ENCODE data around the gene SPO11.

Gene SPO11, protein sequence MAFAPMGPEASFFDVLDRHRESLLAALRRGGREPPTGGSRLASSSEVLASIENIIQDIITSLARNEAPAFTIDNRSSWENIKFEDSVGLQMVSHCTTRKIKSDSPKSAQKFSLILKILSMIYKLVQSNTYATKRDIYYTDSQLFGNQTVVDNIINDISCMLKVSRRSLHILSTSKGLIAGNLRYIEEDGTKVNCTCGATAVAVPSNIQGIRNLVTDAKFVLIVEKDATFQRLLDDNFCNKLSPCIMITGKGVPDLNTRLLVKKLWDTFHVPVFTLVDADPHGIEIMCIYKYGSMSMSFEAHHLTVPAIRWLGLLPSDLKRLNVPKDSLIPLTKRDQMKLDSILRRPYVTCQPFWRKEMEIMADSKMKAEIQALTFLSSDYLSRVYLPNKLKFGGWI

GRCh38 chr20:57329608-57330221, at the start of gene SPO11:
SPO11 (plus strand) TSS chr20:57329803; CDS start chr20:57329868, 65 bp downstream.
- TF ChIP-seq GATA2 (IDR thresholded peaks at IDR 0.05; ENCODE audit: low read depth, low read length) = no peak
- no peak for TF ChIP-seq GATA3 (IDR thresholded peaks at IDR 0.05; ENCODE audit: low read depth, low read length)

- no peak for TF ChIP-seq GATA2 (IDR thresholded peaks at IDR 0.05; ENCODE audit: low read depth, low read length)
These were observed 49.4 kb upstream of the SPO11 start for GRCh38 chr20:57280221-57280620.

GRCh38 chr20:57281900-57282299, 47.7 kb upstream of the SPO11 start:
- TF ChIP-seq GATA2 (IDR thresholded peaks at IDR 0.05; ENCODE audit: low read depth, low read length) (no peak), GATA3 (IDR thresholded peaks at IDR 0.05; ENCODE audit: low read depth, low read length) (no peak)

DNA sequence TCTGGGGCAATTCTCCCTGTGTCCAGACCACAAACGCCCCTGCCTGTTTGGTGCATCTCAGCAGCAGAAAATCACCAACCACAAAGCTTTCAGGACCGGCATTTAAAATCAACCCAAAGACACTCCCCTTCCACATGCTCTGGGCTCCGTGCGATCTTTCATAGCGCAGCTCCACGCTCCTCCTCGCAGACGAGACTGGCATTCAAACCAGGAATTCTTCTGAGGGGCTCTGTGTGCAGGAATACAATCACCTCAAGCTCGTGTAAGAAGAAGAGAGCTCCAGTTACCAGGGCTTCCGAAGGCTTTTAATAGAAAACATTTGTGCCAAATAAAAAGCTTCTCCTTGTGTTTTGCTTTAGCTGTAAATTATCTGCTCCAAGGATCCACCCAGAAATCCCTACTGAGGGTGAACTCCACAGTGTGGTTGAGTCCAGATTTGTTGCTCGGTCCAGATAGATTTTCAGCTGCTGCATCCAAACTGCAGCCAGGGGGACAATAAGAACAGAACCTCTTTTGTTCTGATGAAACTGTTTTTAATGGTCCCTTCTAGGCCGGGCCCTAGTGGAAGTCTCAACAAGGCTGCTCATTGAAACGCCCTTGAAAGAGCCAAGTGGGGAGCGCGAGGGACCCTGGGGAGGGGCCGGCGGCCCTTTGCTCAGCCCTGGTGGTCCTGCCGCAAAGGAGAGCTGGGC, 46.8 kb upstream of the SPO11 start:
- TF ChIP-seq GATA2 (IDR thresholded peaks at IDR 0.05; ENCODE audit: low read depth, low read length) (no peak), GATA3 (IDR thresholded peaks at IDR 0.05; ENCODE audit: low read depth, low read length) (no peak)

DNA sequence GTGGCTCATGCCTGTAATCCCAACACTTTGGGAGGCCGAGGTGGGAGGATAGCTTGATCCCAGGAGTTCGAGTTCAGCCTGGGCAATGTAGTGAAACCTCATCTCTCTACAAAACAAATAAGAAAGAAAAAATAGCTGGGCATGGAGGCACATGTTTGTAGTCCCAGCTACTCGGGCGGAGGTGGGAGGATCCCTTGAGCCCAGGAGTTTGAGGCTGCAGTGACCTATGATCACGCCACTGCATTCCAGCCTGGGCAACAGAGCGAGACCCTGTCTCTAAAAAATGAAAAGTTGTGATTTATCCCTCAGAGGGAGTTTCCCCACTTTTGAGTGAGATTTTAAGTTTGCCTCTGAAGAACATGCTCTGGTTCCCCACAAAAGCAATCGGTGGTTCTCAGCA, 45.7 kb upstream of the SPO11 start:
- TF ChIP-seq GATA3 (IDR thresholded peaks at IDR 0.05; ENCODE audit: low read depth, low read length) = no peak
- no peak for TF ChIP-seq GATA2 (IDR thresholded peaks at IDR 0.05; ENCODE audit: low read depth, low read length)

GRCh38 chr20:57287007-57287880, 42.4 kb upstream of the SPO11 start:
- TF ChIP-seq GATA3 (IDR thresholded peaks at IDR 0.05; ENCODE audit: low read depth, low read length) = no peak
- TF ChIP-seq GATA2 (IDR thresholded peaks at IDR 0.05; ENCODE audit: low read depth, low read length) = no peak

- TF ChIP-seq GATA3 (IDR thresholded peaks at IDR 0.05; ENCODE audit: low read depth, low read length) (no peak), GATA2 (IDR thresholded peaks at IDR 0.05; ENCODE audit: low read depth, low read length) (no peak)
These were observed 41.7 kb upstream of the SPO11 start for GRCh38 chr20:57287901-57288300.

DNA sequence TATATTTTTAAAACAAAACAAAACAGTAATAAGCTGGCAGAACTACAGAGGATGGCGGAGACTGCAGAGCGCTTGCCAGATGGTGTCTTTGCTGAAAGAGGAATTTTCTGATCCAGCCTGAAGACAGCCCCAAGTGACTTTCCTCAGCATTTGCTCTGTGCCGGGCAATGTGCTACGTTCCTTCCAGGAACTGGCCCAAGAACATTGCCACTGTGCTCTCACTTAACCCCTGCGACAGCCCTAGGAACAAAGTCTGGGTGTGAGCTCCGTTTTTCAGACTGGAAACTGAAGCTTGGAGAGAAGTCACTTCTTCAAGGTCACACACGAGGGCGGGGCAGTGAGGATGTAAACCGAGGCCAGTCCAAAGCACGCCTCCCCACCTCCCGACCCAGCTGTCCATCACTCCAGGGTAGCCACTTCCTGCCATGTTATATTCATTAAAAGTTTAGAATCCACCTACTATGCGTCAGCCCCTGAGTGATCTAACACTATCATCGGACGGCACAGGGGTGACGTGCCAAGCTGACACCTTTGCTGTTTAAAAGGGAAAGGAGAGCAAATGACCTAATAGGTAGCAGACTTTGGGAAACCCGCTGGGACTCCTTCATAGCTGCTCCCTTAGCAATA, 40.8 kb upstream of the SPO11 start:
- TF ChIP-seq GATA2 (IDR thresholded peaks at IDR 0.05; ENCODE audit: low read depth, low read length) (no peak), GATA3 (IDR thresholded peaks at IDR 0.05; ENCODE audit: low read depth, low read length) (no peak)

DNA sequence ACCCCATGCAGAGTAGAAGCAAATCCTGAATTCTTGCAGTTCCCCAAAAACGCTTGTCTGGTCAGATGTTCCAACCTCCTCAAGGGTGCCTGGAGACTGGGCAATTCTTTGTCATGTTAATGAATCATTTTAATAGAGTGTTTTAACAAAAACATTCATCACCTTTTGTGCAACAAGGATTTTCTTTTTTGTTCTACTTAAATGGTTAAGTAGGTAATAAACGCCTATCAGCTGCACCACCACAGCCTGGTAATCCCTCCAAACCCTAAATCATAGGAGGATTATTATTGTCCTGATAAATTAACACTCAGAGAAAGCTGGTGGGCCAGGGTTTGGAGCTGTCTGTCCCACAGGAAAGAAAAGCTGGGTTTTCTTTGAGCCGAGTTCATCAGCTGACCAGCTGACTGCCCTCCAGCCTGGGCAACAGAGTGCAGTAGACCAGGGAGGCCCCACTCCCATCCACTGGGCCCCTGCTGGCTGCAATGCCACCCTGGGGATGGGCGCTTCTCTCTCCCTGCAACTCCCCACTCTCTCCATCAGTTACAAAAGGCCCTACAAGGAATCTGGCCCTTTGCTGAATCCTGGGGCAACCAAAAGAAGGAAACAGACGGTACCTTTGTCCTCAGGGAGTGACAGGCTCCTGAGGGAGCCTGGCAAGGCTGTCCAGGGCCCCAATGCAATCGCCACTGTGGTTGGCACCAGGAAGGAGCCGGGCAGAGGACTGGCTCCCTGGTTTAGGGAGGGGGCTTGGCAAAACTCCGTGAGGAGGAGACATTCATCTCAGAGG, 40.0 kb upstream of the SPO11 start:
- TF ChIP-seq GATA3 (IDR thresholded peaks at IDR 0.05; ENCODE audit: low read depth, low read length) (no peak), GATA2 (IDR thresholded peaks at IDR 0.05; ENCODE audit: low read depth, low read length) (no peak)

GRCh38 chr20:57290178-57290484, 39.5 kb upstream of the SPO11 start:
- no peak for TF ChIP-seq GATA3 (IDR thresholded peaks at IDR 0.05; ENCODE audit: low read depth, low read length)
- TF ChIP-seq GATA2 (IDR thresholded peaks at IDR 0.05; ENCODE audit: low read depth, low read length) = no peak

DNA sequence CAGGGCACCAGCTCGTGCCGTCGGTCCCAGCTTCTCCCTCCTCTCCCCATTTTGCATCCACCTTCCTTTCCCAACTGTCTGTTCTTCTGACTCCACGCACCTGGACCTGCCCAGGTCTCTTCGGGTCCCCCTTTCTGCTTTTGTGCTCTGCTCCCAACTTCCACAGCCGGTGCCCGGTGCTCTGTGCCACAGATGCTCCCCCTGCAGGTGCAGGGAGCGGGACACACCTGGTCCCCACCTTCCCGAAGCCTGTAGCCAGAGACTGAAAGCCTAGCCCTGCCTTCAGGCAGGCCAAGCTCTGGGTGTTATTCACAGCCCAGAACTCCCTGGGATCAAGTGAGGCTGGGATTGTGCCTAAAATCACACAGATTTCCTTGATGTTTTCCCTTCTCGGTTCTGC, 38.6 kb upstream of the SPO11 start:
- no peak for TF ChIP-seq GATA3 (IDR thresholded peaks at IDR 0.05; ENCODE audit: low read depth, low read length)

DNA sequence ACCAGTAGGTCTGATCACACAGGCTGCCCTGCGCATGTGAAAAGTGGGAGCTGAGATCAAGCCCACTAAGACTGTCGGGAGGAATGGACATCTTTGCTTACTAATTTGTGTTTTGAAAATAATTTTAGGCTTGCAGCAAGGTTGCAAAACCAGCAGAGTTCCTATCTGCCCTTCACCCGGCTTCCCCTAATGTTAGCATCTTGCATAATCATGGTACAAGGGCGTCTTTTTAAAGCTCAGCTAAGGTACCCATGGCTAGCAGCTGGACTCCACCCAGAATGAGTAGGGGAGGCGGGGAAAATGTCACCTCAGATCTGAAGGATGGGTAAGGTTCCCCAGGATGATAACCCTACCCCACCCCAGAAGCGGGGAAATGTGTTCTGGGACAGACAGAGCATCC, 37.9 kb upstream of the SPO11 start:
- TF ChIP-seq GATA2 (IDR thresholded peaks at IDR 0.05; ENCODE audit: low read depth, low read length) (no peak), GATA3 (IDR thresholded peaks at IDR 0.05; ENCODE audit: low read depth, low read length) (no peak)

DNA sequence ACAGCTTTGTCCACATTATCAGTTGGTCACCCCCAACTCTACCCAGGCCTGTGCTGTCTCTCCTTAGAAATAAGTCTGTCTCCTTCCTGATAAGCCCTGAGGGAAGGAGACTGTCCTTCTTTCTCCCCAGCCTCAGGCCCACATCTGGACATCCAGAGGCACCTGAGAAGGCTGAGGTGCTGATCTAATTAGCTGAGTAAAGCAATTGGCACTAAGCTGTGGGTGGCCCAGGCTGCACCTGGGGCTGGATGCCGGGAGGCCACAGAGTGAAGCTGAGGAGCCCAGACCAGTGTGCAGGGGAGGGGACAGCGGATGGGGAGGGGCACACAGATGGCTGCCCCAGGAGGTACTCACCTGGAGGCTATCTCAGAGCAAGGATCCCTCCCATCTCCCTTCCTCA, 37.0 kb upstream of the SPO11 start:
- TF ChIP-seq GATA2 (IDR thresholded peaks at IDR 0.05; ENCODE audit: low read depth, low read length) = no peak
- no peak for TF ChIP-seq GATA3 (IDR thresholded peaks at IDR 0.05; ENCODE audit: low read depth, low read length)
